Endothelial cell of umbilical vein (primary cell): ENCODE measurements around the gene ANXA5. TPM values are rescaled to one million over a fixed set of nuclear protein-coding genes. Genes with fewer than 3 reads are reported as not detected.

ENCODE experiments used
- BruUV-seq: library from RNA; stranded (reverse); fragments of 400-500 nt; replicated peaks from 2 replicates; lab custom pipeline; 2021; lab: Mats Ljungman, UMichigan
- CTCF ChIA-PET: fragments of 300-600, 350-600 bp; sonication (Branson Sonifier 250); formaldehyde crosslinking; loops from one replicate; lab custom pipeline; 2021; ENCODE audit warnings: antibody characterized with exemption, inconsistent platforms; lab: Charles Lee
- POLR2A ChIA-PET: fragments of 300-600, 350-600 bp; sonication (Branson Sonifier 250); formaldehyde crosslinking; loops from one replicate; lab custom pipeline; 2021; ENCODE audit warnings: antibody characterized with exemption, inconsistent platforms; lab: Charles Lee
- DNase-seq: peaks from one replicate; pipeline ENCODE4 v3.0.0-alpha.2; 2011; ENCODE audit warnings: low read depth, low spot score
- FAIRE-seq: peaks from 2 replicates; lab custom pipeline; 2011; peaks lifted over from hg19 to GRCh38; lab: Jason Lieb, UNC
- H2AFZ ChIP-seq: 2 replicates; pipeline ENCODE4 v1.6.0; 2012; ENCODE audit warnings: low read depth, low read length, control low read depth, inconsistent platforms
- H3K27ac ChIP-seq: 2 replicates; pipeline ENCODE4 v1.5.1; 2011; ENCODE audit warnings: low read depth, mild to moderate bottlenecking, control low read depth, low read length, moderate library complexity; ENCODE audit not compliant: insufficient read depth
- H3K27me3 ChIP-seq, 2 experiments: 2 replicates each; pipeline versions ENCODE4 v1.6.0 to v1.6.1; 2011; ENCODE audit warnings: low read length in 2 of 2, mixed read lengths in 1 of 2; ENCODE audit not compliant: control insufficient read depth in 2 of 2, insufficient read depth in 2 of 2
- H3K36me3 ChIP-seq, 2 experiments: 2 replicates in 1 of 2; 3 replicates in 1 of 2; pipeline ENCODE4 v1.5.1; 2011; ENCODE audit warnings: low read length in 2 of 2, mild to moderate bottlenecking in 1 of 2, moderate library complexity in 1 of 2; ENCODE audit not compliant: control insufficient read depth in 2 of 2, insufficient read depth in 2 of 2; ENCODE audit errors: extremely low read depth in 1 of 2
- H3K4me1 ChIP-seq: 3 replicates; pipeline ENCODE4 v1.5.1; 2011; ENCODE audit warnings: mild to moderate bottlenecking, low read length; ENCODE audit not compliant: control insufficient read depth, insufficient read depth; ENCODE audit errors: extremely low read depth
- H3K4me2 ChIP-seq: 2 replicates; pipeline ENCODE4 v1.6.1; 2011; ENCODE audit warnings: low read length, control low read depth, mixed read lengths; ENCODE audit not compliant: insufficient read depth
- H3K4me3 ChIP-seq, 3 experiments: fragments of 200-600 bp in 1 of 3; sonication (generic), shearing (Covaris generic) in 1 of 3; replicated peaks in 1 of 3; 2 replicates each; pipeline ENCODE4 v1.5.1; 2011 to 2016; ENCODE audit warnings: control low read depth in 3 of 3, low read length in 3 of 3, mild to moderate bottlenecking in 2 of 3, inconsistent platforms in 1 of 3, low read depth in 1 of 3, moderate library complexity in 1 of 3; ENCODE audit not compliant: insufficient read depth in 1 of 3
- H3K79me2 ChIP-seq: 2 replicates; pipeline ENCODE4 v1.6.0; 2012; ENCODE audit warnings: low read length, inconsistent platforms; ENCODE audit not compliant: control insufficient read depth, insufficient read depth
- H3K9ac ChIP-seq: replicated peaks from 2 replicates; pipeline ENCODE3; 2011; ENCODE audit warnings: low read length, control low read depth; ENCODE audit not compliant: insufficient read depth; ENCODE audit errors: extremely low read depth
- H3K9me1 ChIP-seq: replicated peaks from 3 replicates; pipeline ENCODE4 v1.6.0; 2011; ENCODE audit warnings: mild to moderate bottlenecking, low read length; ENCODE audit not compliant: control insufficient read depth, insufficient read depth; ENCODE audit errors: extremely low read depth
- H3K9me3 ChIP-seq: replicated peaks from 2 replicates; pipeline ENCODE4 v1.5.1; 2012; ENCODE audit warnings: low read length, inconsistent platforms; ENCODE audit not compliant: control insufficient read depth, insufficient read depth
- H4K20me1 ChIP-seq: replicated peaks from 2 replicates; pipeline ENCODE3; 2011; ENCODE audit warnings: mild to moderate bottlenecking, low read length; ENCODE audit not compliant: control insufficient read depth, insufficient read depth; ENCODE audit errors: extremely low read depth
- EZH2 ChIP-seq: IDR thresholded peaks from 2 replicates; pipeline ENCODE4 v1.6.1; 2012; ENCODE audit warnings: borderline replicate concordance, low read depth, mild to moderate bottlenecking, moderate library complexity, low read length, inconsistent platforms; ENCODE audit not compliant: severe bottlenecking
- FOS ChIP-seq: IDR thresholded peaks from 2 replicates; pipeline ENCODE4 v1.6.1; 2011; ENCODE audit warnings: mild to moderate bottlenecking, low read length, moderate library complexity, borderline replicate concordance; ENCODE audit not compliant: insufficient read depth
- GATA2 ChIP-seq: IDR thresholded peaks from 2 replicates; pipeline ENCODE4 v1.7.0; 2011; ENCODE audit warnings: low read depth, mild to moderate bottlenecking, moderate library complexity, mixed read lengths, low read length; ENCODE audit not compliant: insufficient read length, insufficient read depth
- JUN ChIP-seq: IDR thresholded peaks from 2 replicates; pipeline ENCODE4 v1.6.1; 2011; ENCODE audit warnings: borderline replicate concordance, low read depth; ENCODE audit not compliant: insufficient read length, insufficient read depth
- MYC ChIP-seq: IDR thresholded peaks from one replicate; pipeline ENCODE4 v1.6.1; 2011; ENCODE audit warnings: mild to moderate bottlenecking, low read depth, low read length
- POLR2A ChIP-seq: IDR thresholded peaks from 2 replicates; pipeline ENCODE4 v1.6.1; 2012; ENCODE audit warnings: low read depth, mild to moderate bottlenecking, control low read depth, low read length
- POLR2AphosphoS5 ChIP-seq: IDR thresholded peaks from 2 replicates; pipeline ENCODE4 v1.6.1; 2012; ENCODE audit warnings: low read depth, mild to moderate bottlenecking, control low read depth, low read length, moderate library complexity; ENCODE audit not compliant: insufficient read depth
- dilution Hi-C: fragments of 300-500 bp; cut with MboI; formaldehyde crosslinking; loops from one replicate; pipeline ENCODE4 v1.15.0; 2019; ENCODE audit warnings: low sequenced_read_pairs; ENCODE audit not compliant: extremely low pct_ligation_motif_present
- intact Hi-C: fragments of 100-400 bp; cut with micrococcal nuclease; formaldehyde crosslinking; loops from one replicate; pipeline ENCODE4 v1.10.0; 2022
- polyA plus RNA-seq, 4 experiments: library from polyadenylated mRNA; depleted of rRNA in 3 of 4; stranded (reverse) in 3 of 4; unstranded in 1 of 4; fragments of >200 nt; gene quantifications; 2 replicates each; pipeline versions ENCODE4 v1.2.1 to v1.2.3, GENCODE V29; 2011 to 2012; ENCODE audit warnings: missing spikeins in 1 of 4
- total RNA-seq: library from RNA; stranded (reverse); gene quantifications from 2 replicates; pipeline ENCODE4 v1.2.3, GENCODE V29; 2021
- TF ChIP-seq, protein P1 (sequence below): IDR thresholded peaks from 2 replicates; pipeline ENCODE4 v1.6.1; 2011; ENCODE audit not compliant: insufficient read depth, insufficient read length
- TF ChIP-seq, protein P2 (sequence below), 2 donors: IDR thresholded peaks; 1 replicate in 1 of 2; 2 replicates in 1 of 2; pipeline ENCODE4 v1.5.1; 2011; ENCODE audit warnings: low read length in 2 of 2, mild to moderate bottlenecking in 2 of 2, moderate library complexity in 2 of 2, control low read depth in 1 of 2, inconsistent platforms in 1 of 2, low read depth in 1 of 2; ENCODE audit not compliant: insufficient read depth in 1 of 2; ENCODE audit errors: extremely low read depth in 1 of 2

Gene ANXA5
- total and polyA plus RNA-seq, 2 donors (not counting 3 experiments of a cell fraction or from before 2014, with no cell fraction given): 450 to 528 TPM

DNA sequence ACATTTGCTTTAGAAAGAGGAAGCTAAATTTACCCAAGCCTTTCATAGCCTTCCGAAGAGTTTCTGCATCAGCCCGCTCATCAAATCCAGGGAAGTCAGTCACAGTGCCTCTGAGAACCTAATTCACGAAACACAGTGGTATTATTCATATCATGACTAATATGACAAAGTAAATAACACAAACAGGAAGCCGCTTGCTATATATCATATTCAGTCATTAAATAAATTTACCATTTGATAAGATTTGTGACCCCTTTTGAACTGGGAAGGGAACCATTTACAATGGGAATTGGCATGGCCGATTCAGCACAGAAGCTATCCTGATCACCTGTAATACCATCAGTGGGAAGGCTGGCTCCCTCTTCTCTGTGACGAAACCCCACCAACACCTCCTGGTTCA, 10.5 kb downstream of the ANXA5 start:
- ChIA-PET POLR2A (interaction anchor here (1.0 kb wide), 1 partner anchor 11 kb away, joined by 3 read pairs; the partner anchor contains the start of gene ANXA5), CTCF (interaction anchor here (1.2 to 1.8 kb wide), 4 partner anchors 10 to 224 kb away, joined by 3 to 10 read pairs (median 4); no protein-coding TSS in a partner anchor)
- Histone ChIP-seq H3K79me2 (peaks cover 75% of the 10 kb centered on the region), H3K27me3 (no peaks in the 10 kb centered on the region), H3K4me2 (peak overlapping the region; percentile 31), H3K4me3 (no peak overlapping the region), H3K9me1 (no peaks in the 10 kb centered on the region), H3K9ac (no peak overlapping the region), H3K9me3 (no peaks in the 10 kb centered on the region), H3K4me1 (peaks cover 41% of the 10 kb centered on the region), H3K27ac (peak overlapping the region; percentile 40), H4K20me1 (no peaks in the 10 kb centered on the region), H2AFZ (no peak overlapping the region), H3K36me3 (peaks cover 16 to 19% of the 10 kb centered on the region in 2 experiments)
- TF ChIP-seq, protein P1, sequence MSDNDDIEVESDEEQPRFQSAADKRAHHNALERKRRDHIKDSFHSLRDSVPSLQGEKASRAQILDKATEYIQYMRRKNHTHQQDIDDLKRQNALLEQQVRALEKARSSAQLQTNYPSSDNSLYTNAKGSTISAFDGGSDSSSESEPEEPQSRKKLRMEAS: no peak
- TF ChIP-seq, protein P2, sequence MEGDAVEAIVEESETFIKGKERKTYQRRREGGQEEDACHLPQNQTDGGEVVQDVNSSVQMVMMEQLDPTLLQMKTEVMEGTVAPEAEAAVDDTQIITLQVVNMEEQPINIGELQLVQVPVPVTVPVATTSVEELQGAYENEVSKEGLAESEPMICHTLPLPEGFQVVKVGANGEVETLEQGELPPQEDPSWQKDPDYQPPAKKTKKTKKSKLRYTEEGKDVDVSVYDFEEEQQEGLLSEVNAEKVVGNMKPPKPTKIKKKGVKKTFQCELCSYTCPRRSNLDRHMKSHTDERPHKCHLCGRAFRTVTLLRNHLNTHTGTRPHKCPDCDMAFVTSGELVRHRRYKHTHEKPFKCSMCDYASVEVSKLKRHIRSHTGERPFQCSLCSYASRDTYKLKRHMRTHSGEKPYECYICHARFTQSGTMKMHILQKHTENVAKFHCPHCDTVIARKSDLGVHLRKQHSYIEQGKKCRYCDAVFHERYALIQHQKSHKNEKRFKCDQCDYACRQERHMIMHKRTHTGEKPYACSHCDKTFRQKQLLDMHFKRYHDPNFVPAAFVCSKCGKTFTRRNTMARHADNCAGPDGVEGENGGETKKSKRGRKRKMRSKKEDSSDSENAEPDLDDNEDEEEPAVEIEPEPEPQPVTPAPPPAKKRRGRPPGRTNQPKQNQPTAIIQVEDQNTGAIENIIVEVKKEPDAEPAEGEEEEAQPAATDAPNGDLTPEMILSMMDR (IDR thresholded peaks at IDR 0.05; ENCODE audit: extremely low read depth in 1 of 2, insufficient read depth in 1 of 2, low read depth in 1 of 2, low read length in 2 of 2): no peak
- TF ChIP-seq JUN (peak; percentile 26), EZH2 (no peak), GATA2 (peak; percentile 63), POLR2AphosphoS5 (peak; percentile 37), POLR2A (no peak), MYC (no peak), FOS (peak; percentile 71)
- DNase-seq (peak; percentile 57), FAIRE-seq (no peak)
- dilution Hi-C loops: no loop called here
- intact Hi-C loops: no loop called here
- no TSS peak for BruUV-seq
